GM23338 (cell line): ENCODE data around the gene PLIN4.

Experiments
- CREB1 ChIP-seq: fragments of 250-450 bp; sonication (Bioruptor Pico); IDR thresholded peaks from 2 replicates; pipeline ENCODE4 v1.5.0; 2020; ENCODE audit warnings: low read depth, mild to moderate bottlenecking, moderate library complexity
- EZH2 ChIP-seq: fragments of 200-600 bp; sonication (generic); IDR thresholded peaks from one replicate; pipeline ENCODE4 v1.8.0; 2017; ENCODE audit warnings: antibody characterized with exemption, mild to moderate bottlenecking, low read depth; ENCODE audit not compliant: unreplicated experiment
- EZH2phosphoT487 ChIP-seq: fragments of 200-600 bp; sonication (generic); IDR thresholded peaks from one replicate; pipeline ENCODE4 v1.8.1; 2018; ENCODE audit warnings: antibody characterized with exemption; ENCODE audit not compliant: unreplicated experiment
- JUNB ChIP-seq: IDR thresholded peaks from one replicate; pipeline ENCODE4 v1.6.1; 2016; ENCODE audit warnings: antibody characterized with exemption; ENCODE audit not compliant: unreplicated experiment
- NANOG ChIP-seq: IDR thresholded peaks from 2 replicates; pipeline ENCODE4 v1.6.1; 2016; ENCODE audit warnings: antibody characterized with exemption, borderline replicate concordance
- POLR2AphosphoS5 ChIP-seq: IDR thresholded peaks from 2 replicates; pipeline ENCODE4 v1.6.1; 2016; ENCODE audit warnings: antibody characterized with exemption, low read depth
- ZNF331 ChIP-seq: fragments of 250-450 bp; sonication (Bioruptor Pico); IDR thresholded peaks from 2 replicates; pipeline ENCODE4 v1.5.0; 2020; ENCODE audit warnings: low read depth, mild to moderate bottlenecking, moderate library complexity
- TF ChIP-seq, protein P1 (sequence below), 2 experiments: fragments of 200-600 bp in 1 of 2; sonication (generic) in 1 of 2; conservative IDR thresholded peaks; 2 replicates each; pipeline versions ENCODE4 v1.5.1 to v1.6.1; 2016 to 2017; ENCODE audit warnings: antibody characterized with exemption in 2 of 2, low read depth in 2 of 2, mild to moderate bottlenecking in 2 of 2, moderate library complexity in 1 of 2
- TF ChIP-seq, protein P2 (sequence below): IDR thresholded peaks from one replicate; pipeline ENCODE4 v1.6.1; 2018; ENCODE audit warnings: antibody characterized with exemption; ENCODE audit not compliant: unreplicated experiment
- TF ChIP-seq, protein P3 (sequence below): fragments of 250-450 bp; sonication (Bioruptor Pico); IDR thresholded peaks from 2 replicates; pipeline ENCODE4 v1.5.0; 2020; ENCODE audit warnings: mild to moderate bottlenecking, moderate library complexity
- TF ChIP-seq, protein P4 (sequence below): IDR thresholded peaks from 2 replicates; pipeline ENCODE4 v1.6.1; 2016; ENCODE audit warnings: antibody characterized with exemption

DNA sequence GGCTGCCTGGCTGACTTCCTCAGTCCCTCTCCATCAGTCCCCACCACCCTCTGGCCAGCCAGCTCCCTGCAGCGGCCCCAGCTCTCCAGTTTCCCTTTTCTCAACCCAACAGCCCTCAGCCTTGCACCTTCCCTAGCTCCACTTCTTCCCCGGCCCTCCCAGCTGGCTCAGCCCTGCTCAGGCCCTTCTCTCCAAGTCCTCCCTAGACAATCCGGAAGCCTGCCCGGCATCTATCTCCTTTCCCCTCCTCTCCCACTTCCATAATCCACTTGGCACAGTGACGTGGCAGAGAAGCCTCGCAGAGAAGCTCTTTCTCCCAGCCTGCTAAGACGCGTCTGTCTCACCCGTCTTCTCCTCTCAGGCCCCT, 61.8 kb downstream of the PLIN4 start:
- TF ChIP-seq, protein P1, sequence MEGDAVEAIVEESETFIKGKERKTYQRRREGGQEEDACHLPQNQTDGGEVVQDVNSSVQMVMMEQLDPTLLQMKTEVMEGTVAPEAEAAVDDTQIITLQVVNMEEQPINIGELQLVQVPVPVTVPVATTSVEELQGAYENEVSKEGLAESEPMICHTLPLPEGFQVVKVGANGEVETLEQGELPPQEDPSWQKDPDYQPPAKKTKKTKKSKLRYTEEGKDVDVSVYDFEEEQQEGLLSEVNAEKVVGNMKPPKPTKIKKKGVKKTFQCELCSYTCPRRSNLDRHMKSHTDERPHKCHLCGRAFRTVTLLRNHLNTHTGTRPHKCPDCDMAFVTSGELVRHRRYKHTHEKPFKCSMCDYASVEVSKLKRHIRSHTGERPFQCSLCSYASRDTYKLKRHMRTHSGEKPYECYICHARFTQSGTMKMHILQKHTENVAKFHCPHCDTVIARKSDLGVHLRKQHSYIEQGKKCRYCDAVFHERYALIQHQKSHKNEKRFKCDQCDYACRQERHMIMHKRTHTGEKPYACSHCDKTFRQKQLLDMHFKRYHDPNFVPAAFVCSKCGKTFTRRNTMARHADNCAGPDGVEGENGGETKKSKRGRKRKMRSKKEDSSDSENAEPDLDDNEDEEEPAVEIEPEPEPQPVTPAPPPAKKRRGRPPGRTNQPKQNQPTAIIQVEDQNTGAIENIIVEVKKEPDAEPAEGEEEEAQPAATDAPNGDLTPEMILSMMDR (conservative IDR thresholded peaks at IDR 0.05; ENCODE audit: low read depth in 2 of 2) = no peak
- TF ChIP-seq EZH2phosphoT487 = no peak
- no peak for TF ChIP-seq POLR2AphosphoS5
- TF ChIP-seq, protein P2, sequence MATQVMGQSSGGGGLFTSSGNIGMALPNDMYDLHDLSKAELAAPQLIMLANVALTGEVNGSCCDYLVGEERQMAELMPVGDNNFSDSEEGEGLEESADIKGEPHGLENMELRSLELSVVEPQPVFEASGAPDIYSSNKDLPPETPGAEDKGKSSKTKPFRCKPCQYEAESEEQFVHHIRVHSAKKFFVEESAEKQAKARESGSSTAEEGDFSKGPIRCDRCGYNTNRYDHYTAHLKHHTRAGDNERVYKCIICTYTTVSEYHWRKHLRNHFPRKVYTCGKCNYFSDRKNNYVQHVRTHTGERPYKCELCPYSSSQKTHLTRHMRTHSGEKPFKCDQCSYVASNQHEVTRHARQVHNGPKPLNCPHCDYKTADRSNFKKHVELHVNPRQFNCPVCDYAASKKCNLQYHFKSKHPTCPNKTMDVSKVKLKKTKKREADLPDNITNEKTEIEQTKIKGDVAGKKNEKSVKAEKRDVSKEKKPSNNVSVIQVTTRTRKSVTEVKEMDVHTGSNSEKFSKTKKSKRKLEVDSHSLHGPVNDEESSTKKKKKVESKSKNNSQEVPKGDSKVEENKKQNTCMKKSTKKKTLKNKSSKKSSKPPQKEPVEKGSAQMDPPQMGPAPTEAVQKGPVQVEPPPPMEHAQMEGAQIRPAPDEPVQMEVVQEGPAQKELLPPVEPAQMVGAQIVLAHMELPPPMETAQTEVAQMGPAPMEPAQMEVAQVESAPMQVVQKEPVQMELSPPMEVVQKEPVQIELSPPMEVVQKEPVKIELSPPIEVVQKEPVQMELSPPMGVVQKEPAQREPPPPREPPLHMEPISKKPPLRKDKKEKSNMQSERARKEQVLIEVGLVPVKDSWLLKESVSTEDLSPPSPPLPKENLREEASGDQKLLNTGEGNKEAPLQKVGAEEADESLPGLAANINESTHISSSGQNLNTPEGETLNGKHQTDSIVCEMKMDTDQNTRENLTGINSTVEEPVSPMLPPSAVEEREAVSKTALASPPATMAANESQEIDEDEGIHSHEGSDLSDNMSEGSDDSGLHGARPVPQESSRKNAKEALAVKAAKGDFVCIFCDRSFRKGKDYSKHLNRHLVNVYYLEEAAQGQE = no peak
- no peak for TF ChIP-seq CREB1
- TF ChIP-seq ZNF331 = no peak
- TF ChIP-seq JUNB = no peak
- TF ChIP-seq EZH2 = no peak
- TF ChIP-seq, protein P3, sequence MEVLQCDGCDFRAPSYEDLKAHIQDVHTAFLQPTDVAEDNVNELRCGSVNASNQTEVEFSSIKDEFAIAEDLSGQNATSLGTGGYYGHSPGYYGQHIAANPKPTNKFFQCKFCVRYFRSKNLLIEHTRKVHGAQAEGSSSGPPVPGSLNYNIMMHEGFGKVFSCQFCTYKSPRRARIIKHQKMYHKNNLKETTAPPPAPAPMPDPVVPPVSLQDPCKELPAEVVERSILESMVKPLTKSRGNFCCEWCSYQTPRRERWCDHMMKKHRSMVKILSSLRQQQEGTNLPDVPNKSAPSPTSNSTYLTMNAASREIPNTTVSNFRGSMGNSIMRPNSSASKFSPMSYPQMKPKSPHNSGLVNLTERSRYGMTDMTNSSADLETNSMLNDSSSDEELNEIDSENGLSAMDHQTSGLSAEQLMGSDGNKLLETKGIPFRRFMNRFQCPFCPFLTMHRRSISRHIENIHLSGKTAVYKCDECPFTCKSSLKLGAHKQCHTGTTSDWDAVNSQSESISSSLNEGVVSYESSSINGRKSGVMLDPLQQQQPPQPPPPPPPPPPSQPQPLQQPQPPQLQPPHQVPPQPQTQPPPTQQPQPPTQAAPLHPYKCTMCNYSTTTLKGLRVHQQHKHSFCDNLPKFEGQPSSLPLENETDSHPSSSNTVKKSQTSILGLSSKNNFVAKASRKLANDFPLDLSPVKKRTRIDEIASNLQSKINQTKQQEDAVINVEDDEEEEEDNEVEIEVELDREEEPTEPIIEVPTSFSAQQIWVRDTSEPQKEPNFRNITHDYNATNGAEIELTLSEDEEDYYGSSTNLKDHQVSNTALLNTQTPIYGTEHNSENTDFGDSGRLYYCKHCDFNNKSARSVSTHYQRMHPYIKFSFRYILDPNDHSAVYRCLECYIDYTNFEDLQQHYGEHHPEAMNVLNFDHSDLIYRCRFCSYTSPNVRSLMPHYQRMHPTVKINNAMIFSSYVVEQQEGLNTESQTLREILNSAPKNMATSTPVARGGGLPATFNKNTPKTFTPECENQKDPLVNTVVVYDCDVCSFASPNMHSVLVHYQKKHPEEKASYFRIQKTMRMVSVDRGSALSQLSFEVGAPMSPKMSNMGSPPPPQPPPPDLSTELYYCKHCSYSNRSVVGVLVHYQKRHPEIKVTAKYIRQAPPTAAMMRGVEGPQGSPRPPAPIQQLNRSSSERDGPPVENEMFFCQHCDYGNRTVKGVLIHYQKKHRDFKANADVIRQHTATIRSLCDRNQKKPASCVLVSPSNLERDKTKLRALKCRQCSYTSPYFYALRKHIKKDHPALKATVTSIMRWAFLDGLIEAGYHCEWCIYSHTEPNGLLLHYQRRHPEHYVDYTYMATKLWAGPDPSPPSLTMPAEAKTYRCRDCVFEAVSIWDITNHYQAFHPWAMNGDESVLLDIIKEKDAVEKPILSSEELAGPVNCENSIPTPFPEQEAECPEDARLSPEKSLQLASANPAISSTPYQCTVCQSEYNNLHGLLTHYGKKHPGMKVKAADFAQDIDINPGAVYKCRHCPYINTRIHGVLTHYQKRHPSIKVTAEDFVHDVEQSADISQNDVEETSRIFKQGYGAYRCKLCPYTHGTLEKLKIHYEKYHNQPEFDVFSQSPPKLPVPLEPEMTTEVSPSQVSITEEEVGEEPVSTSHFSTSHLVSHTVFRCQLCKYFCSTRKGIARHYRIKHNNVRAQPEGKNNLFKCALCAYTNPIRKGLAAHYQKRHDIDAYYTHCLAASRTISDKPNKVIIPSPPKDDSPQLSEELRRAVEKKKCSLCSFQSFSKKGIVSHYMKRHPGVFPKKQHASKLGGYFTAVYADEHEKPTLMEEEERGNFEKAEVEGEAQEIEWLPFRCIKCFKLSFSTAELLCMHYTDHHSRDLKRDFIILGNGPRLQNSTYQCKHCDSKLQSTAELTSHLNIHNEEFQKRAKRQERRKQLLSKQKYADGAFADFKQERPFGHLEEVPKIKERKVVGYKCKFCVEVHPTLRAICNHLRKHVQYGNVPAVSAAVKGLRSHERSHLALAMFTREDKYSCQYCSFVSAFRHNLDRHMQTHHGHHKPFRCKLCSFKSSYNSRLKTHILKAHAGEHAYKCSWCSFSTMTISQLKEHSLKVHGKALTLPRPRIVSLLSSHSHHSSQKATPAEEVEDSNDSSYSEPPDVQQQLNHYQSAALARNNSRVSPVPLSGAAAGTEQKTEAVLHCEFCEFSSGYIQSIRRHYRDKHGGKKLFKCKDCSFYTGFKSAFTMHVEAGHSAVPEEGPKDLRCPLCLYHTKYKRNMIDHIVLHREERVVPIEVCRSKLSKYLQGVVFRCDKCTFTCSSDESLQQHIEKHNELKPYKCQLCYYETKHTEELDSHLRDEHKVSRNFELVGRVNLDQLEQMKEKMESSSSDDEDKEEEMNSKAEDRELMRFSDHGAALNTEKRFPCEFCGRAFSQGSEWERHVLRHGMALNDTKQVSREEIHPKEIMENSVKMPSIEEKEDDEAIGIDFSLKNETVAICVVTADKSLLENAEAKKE (CRISPR knock-in tag) = no peak
- TF ChIP-seq, protein P4, sequence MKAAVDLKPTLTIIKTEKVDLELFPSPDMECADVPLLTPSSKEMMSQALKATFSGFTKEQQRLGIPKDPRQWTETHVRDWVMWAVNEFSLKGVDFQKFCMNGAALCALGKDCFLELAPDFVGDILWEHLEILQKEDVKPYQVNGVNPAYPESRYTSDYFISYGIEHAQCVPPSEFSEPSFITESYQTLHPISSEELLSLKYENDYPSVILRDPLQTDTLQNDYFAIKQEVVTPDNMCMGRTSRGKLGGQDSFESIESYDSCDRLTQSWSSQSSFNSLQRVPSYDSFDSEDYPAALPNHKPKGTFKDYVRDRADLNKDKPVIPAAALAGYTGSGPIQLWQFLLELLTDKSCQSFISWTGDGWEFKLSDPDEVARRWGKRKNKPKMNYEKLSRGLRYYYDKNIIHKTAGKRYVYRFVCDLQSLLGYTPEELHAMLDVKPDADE = no peak
- no peak for TF ChIP-seq NANOG
